Right renal cortex interstitium (tissue), 3 donors: ENCODE measurements around the gene OXLD1. TPM values are rescaled to one million over a fixed set of nuclear protein-coding genes. Genes with fewer than 3 reads are reported as not detected.

Experiments used
- DNase-seq, 3 donors: peaks; one replicate each; pipeline ENCODE4 v3.0.0-alpha.2; 2013; ENCODE audit warnings: low read depth in 3 of 3, low spot score in 2 of 3
- polyA plus RNA-seq, 3 donors: library from polyadenylated mRNA; unstranded; fragments of 120-200 nt; gene quantifications; one replicate each; pipeline ENCODE4 v1.2.1, GENCODE V29; 2013; ENCODE audit not compliant: insufficient read length in 3 of 3

OXLD1 gene
- polyA plus RNA-seq, 3 donors: 13.3 to 16.2 (median 14.9) TPM

GRCh38 chr17:81655378-81656117 is 10.9 kb downstream of the OXLD1 start:
- no peak for DNase-seq

- DNase-seq: no peak
Observed at GRCh38 chr17:81652906-81653771, 13.3 kb downstream of the OXLD1 start.

- no peak for DNase-seq
Observed at GRCh38 chr17:81651692-81652091, 14.7 kb downstream of the OXLD1 start.

GRCh38 chr17:81650951-81651350 is 15.5 kb downstream of the OXLD1 start:
- DNase-seq: no peak

- no peak for DNase-seq
Observed at GRCh38 chr17:81648707-81649085, 17.7 kb downstream of the OXLD1 start.

- no peak for DNase-seq
Observed at GRCh38 chr17:81648013-81648706, 18.2 kb downstream of the OXLD1 start.

GRCh38 chr17:81647640-81648012 is 18.8 kb downstream of the OXLD1 start:
- no peak for DNase-seq

GRCh38 chr17:81646869-81647600 is 19.4 kb downstream of the OXLD1 start:
- no peak for DNase-seq

- no peak for DNase-seq
Observed at GRCh38 chr17:81644976-81645952, 21.1 kb downstream of the OXLD1 start.

GRCh38 chr17:81644496-81644895 is 21.9 kb downstream of the OXLD1 start:
- no peak for DNase-seq

- DNase-seq: no peak
Observed at GRCh38 chr17:81641825-81642489, 24.4 kb downstream of the OXLD1 start.

GRCh38 chr17:81640011-81640410 is 26.4 kb downstream of the OXLD1 start:
- DNase-seq: no peak

- DNase-seq: no peak
Observed at GRCh38 chr17:81638683-81639082, 27.7 kb downstream of the OXLD1 start.

GRCh38 chr17:81636505-81637288 is 29.7 kb downstream of the OXLD1 start, which contains the start of the genes NPLOC4 and TSPAN10:
TSS of gene NPLOC4 (minus strand) at chr17:81637112. CDS start at chr17:81636930, 182 bp downstream.
TSS of gene TSPAN10 (plus strand) at chr17:81637196. CDS start at chr17:81642413, 5,217 bp downstream.
- DNase-seq: peak; percentile 65 to 72 (median 69)

- no peak for DNase-seq
Observed at GRCh38 chr17:81635973-81636504, 30.4 kb downstream of the OXLD1 start.

- DNase-seq: no peak
Observed at GRCh38 chr17:81635431-81635830, 31.0 kb downstream of the OXLD1 start.

- no peak for DNase-seq
Observed at GRCh38 chr17:81631482-81631881, 34.9 kb downstream of the OXLD1 start.

- DNase-seq: no peak
Observed at GRCh38 chr17:81630274-81630673, 36.1 kb downstream of the OXLD1 start.
